ENCODE measurements around the gene CHST11.

DNA sequence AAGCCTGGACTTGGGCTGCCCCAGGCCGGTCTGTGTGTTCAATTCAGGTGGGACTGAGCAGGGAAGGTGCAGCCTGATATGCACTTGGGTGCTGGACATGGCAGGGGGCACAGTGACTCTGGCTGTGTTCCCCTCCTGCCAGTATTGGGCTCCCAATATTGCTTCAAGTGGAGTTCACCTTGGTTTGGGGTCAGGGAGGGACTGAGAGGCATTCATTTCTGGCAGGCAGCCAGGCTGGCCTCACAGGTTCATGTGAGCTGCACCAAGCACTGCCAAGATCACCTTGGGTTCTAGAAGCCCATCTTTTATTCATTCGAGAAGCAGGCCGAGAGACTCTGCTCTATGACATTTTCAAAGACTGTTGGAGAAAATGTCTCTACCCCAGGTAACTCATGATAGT lies 245.0 kb downstream of the CHST11 start:
- no peak for TF ChIP-seq POLR2A (IDR thresholded peaks at IDR 0.05)
- TF ChIP-seq, protein P1, sequence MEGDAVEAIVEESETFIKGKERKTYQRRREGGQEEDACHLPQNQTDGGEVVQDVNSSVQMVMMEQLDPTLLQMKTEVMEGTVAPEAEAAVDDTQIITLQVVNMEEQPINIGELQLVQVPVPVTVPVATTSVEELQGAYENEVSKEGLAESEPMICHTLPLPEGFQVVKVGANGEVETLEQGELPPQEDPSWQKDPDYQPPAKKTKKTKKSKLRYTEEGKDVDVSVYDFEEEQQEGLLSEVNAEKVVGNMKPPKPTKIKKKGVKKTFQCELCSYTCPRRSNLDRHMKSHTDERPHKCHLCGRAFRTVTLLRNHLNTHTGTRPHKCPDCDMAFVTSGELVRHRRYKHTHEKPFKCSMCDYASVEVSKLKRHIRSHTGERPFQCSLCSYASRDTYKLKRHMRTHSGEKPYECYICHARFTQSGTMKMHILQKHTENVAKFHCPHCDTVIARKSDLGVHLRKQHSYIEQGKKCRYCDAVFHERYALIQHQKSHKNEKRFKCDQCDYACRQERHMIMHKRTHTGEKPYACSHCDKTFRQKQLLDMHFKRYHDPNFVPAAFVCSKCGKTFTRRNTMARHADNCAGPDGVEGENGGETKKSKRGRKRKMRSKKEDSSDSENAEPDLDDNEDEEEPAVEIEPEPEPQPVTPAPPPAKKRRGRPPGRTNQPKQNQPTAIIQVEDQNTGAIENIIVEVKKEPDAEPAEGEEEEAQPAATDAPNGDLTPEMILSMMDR (IDR thresholded peaks at IDR 0.05): no peak

Measured in ovary (tissue), 3 donors.